HL-60/S4 (cell line): Measurements from ENCODE around the gene MCF2L.

Source experiments
- in situ Hi-C: fragments of 300-500 bp; cut with MboI; formaldehyde crosslinking; loops from 2 replicates; pipeline ENCODE4 v1.14.3; 2022; ENCODE audit warnings: low sequenced_read_pairs

The MCF2L gene

DNA sequence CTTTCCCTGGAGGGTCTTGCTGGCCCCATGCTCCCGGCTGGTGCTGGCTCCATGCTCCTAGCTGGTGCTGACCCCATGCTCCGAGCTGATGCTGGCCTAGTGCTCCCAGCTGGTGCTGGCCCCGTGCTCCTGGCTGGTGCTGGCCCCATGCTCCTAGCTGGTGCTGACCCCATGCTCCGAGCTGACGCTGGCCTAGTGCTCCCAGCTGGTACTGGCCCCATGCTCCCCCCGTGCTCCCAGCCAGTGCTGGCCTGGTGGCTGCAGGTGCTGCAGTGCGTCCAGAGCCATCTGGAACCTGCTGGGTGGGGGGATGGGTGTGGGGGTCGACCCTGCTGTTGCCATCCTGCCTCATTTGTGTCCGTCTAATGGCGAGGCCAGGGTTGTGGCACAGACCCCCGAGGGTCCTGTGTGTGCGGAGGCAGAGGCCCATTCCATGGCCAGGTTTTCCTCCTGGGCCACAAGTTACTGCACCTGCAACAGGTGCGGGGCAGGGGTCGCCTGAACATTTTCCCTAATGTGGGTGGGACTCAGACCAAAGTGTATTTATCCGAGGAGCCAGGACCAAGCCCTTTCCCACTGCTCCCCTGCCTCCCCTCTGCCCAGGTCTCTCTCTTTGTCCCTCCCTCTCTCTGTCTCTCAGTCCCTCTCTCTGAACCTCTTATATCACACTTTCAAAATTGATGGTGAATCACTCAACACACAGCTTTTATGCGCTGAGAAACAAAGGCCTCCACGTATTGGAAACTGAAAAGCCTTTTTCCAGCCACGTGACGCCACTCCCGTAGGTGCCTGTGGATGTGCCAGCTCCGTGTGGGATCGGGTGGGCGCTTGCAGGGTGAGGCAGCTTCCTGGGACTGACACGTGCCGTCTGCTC, 45.1 kb downstream of the MCF2L start:
- in situ Hi-C loops: no loop called here

GRCh38 chr13:113014752-113015745, 46.0 kb downstream of the MCF2L start:
- in situ Hi-C loops: no loop called here

DNA sequence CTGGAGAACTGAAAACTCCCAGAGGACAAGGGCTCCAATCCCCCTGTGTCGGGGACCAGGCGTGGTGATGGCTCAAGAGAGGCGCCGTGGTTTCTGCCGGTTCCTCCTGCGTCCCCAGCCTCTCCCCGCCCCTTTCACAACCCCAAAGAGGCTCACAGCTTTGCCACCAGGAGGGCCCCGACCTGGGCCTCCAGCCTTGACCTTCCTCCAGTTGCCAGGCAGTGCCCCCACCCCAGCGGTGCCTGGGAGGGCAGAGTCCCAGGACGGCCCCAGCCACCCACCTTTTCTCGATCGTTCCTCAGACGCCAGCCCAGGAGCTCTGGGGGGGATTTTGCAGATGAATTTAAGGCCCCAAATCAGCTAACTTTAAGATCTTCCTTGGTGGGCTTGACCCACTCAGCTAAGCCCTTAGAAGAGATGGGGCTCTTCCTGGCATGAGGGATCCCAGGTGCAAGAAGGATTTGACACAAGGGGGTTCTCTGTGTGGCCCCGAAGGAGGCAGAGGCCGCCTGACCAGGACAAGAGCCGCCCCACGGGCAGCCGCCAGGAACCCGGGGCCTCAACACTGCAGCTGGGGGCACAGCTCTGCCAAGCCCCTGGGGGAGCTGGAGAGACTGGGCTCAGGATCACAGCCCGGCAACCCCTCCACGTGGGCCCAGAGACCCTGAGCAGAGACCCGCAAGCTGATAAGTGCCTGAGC, 47.0 kb downstream of the MCF2L start:
- in situ Hi-C loops: no loop called here

GRCh38 chr13:113016526-113017295, 47.7 kb downstream of the MCF2L start:
- in situ Hi-C loops: no loop called here

- in situ Hi-C loops: no loop called here
Observed at GRCh38 chr13:113017506-113018215, 48.6 kb downstream of the MCF2L start.

DNA sequence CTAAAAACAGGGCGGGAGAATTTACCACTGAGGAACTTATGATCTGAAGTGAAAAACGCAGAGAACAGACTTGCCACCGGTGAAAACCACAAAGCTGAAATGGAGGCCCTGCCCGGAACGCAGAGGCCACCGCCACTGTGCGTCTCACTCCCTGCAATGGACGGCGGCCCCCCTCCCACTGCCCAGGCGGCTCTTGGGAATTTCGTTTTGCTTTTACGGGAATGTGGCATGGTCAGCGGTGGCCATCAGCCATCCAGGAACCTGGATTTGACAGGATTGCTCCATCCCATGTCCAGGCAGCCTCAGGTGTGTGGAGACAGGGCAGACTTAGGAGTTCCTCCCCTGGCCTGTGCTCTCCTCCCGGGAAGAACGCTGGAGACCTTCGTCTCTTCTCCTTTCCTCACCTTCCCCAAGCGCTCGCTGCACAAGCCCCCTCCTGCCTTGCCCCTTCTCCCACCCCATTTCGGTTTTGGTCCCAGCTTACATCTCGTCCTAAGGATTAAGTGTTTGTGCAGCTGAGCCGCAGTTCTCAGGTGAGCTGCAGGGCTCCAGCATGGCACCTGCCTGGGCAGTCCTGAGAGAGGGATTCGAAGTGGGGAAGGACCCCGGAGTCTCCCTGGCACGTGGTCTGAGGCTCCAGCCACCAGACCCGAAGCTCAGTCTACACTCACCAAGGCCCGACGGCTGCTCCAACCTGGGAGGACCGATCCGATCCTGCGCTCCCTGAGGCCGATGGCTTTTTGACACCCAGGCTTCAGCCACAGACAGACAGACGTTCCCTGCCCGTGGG, 49.9 kb downstream of the MCF2L start:
- in situ Hi-C loops: no loop called here

DNA sequence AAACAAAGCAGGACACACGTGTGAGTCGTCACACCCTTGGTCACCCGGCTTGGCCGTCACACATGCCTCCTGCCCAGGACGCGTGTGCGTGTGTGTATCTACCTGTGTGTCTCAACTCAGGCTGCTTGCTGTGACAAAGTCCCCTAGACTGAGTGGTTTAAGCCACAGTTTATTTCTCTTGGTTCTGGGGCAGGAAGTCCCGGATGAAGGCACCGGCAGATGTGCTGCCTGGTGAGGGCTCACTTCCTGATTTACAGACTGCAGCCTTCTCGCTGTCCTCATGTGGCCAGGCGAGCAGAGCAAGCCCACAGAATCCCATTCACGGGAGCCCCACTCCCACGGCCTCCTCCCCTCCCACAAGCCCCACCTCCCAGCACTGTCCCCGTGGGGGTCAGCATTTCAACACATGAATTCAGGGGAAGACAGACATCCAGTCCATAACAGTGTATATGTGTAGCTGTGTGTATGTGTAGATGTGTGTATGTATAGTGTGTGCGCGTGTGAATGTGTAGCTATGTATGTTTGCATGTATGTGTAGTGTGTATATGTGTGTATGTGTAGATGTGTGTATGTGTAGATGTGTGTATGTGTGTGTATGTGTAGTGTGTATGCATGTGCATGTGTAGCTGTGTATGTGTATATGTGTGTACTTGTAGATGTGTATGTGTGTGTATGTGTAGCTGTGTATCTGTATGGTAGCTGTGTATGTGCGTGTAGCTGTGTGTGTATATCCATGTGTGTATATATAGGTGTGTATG, 51.5 kb downstream of the MCF2L start:
- in situ Hi-C loops: no loop called here

DNA sequence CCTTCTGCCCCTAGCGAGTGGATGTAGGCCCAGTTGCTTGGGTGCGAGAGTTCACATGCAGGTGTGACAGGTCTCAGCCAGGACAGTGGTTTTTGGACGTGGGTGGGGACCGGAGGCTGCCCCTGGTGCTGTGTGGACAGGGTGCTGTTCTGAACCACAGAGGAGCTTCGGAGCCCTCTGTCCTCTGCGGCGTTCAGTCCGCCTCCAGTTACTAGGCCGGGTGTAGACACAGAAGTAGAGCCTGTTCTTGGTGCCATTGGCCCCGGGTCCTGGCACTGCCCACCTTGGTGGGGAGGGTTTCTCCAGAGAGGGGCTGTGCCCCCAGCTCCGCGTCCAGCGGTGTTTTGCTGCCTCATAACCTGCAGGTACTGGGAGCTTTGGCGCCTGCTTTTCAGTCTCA, 52.4 kb downstream of the MCF2L start:
- in situ Hi-C loops: no loop called here

DNA sequence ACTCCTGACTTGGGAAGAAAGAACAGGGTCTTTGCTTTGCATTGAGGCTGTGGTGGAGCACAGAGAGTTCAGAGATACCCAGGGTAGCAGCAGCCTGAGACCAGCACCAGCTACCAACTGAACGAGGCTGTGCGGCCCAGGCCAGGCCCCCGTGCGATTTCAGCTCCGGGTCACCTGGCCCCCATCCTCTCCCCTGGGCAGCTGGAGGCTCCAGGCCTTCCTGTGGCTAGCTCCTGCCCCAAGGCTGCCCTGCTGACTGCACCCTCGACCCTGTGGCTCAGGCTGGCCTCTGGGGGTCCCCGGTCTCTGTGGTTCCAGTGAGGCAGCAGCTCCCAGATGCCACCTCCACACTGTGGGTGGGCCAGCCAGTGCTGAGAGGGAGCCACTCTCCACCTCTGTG, 52.8 kb downstream of the MCF2L start:
- in situ Hi-C loops: no loop called here

DNA sequence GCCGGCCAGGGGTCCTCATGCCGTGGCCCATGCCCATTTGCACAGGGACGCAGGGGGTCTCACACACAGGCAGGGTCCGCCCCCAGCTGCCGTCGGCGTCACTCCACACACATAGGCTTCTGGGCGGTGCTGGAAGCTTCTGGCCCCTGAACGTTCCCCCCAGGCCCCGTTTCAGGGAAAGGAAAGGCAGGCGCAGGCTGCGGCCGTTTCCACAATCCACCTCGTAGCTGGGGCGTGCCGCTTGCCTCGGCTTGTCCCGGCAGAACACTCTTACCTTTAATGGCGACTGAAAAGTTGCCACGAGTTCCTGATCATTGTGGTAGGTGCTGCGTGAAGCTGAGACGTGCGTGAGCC, 53.4 kb downstream of the MCF2L start:
- in situ Hi-C loops: no loop called here

DNA sequence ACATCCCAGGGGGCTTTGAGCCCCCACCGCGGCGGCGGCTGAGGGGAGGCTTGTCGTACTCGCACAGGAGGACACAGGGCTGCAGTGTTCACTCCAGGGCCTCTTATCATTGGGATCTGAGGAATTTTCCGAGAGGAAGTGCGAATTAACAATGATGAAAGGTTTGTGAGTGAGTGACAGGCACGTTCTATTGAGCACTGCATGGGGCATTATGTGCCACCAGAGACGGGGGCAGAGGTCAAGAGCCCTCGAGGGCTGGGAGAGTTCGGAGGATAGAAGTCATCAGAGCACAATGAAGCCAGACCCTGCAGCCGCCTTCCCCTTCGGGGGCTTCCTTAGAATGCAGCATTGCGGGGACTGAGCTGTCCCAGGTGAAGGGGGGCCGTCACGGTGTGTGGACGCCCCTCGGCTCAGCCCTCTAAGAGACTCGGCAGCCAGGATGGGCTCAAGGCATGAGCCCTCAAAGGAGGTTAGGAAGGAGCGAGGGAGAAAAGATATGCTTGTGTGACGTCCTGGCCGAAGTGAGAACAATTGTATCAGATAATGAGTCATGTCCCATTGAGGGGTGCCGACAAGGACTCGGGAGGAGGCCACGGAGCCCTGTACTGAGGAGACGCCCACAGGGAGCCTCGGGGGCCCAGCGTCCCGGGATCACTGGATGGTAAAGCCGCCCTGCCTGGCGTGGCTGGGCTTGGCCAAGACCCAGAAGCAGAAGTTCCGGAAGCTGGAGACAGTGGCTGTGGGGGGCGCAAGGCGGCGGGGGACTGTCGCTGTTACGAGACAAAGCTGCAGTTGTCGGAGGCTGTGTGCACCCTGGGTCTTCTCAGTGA, 53.9 kb downstream of the MCF2L start:
- in situ Hi-C loops: no loop called here

DNA sequence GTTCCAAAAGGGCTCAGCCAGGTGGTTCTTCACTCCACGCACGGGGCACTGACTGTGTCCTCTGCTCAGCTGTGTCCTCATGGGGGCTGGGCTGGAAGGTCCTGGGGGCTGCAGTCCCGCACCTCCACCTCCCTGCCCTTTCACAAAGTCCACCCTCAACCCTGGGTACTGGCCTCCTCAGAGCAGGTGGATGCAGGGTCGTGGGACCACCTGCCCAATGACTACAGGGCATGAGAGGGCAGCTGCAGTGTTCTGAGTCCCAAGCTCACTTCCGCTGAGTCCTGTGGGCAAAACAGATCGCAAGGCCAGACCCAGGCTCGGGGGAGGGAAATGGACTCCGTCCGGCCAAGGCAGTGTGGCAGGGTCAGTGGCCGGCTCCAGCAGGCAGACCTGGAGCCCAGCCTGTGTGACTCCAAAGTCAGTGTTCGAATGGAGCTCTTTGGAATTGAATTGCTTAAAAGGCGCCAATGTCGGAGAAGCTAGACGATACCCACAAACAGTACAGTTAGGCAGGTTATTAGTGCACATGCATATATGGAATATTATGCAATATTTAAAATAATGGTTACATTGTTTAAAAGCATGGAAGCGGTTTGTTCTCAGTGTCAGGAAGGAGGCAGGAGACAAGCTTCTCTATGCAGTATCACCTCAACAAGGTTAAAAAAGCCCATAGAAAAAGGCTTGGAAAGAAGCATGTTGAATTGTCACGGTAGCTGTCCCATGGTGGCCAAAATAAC, 54.8 kb downstream of the MCF2L start:
- in situ Hi-C loops: no loop called here

DNA sequence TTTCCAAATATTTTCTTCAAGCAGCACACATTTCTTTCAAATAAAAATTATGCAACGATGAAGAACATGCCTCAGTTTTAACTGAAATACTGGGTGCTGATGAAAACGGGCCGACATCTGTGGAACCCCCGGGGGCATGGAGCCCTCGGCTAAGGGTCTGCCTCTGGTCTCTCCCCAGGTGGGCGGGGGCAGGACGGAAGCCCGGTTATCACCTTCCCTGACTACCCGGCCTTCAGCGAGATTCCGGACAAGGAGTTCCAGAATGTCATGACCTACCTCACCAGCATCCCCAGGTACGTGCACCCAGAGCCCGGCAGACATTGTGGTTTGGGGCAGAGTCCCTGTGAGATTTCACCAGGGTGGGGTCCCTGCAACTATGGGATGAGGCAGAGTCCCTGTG, 55.5 kb downstream of the MCF2L start:
- in situ Hi-C loops: no loop called here

- in situ Hi-C loops: no loop called here
Observed at GRCh38 chr13:113026391-113026910, 57.4 kb downstream of the MCF2L start.

DNA sequence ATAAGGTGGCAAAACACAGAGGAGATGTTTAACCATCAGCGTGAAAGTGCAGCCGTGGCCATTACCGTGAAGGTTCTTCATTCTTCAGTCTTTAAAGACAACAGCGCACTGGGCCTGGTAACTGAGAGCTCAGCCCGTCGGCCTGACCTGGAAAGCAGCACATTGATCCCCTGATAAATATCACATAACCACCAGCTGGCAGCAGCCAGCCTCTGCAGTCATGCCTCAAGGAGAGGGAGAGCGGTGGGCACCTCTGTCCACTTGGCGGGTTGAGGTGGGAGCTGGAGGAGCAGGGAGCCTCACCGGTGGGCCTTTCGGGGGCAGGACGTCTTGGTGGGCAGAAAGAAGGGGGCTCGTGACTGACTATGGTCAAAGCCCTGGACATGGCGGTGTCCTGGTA, 58.1 kb downstream of the MCF2L start:
- in situ Hi-C loops: no loop called here

- in situ Hi-C loops: no loop called here
Observed at GRCh38 chr13:113027566-113027965, 58.6 kb downstream of the MCF2L start.
